ENCODE data around the gene PDS5B.

Gene PDS5B

GRCh38 chr13:32781906-32782305 is 195.7 kb downstream of the PDS5B start:
- FAIRE-seq, result no peak
- no peak for DNase-seq (ENCODE audit: insufficient read length, low spot score)
- TF ChIP-seq, protein P1, sequence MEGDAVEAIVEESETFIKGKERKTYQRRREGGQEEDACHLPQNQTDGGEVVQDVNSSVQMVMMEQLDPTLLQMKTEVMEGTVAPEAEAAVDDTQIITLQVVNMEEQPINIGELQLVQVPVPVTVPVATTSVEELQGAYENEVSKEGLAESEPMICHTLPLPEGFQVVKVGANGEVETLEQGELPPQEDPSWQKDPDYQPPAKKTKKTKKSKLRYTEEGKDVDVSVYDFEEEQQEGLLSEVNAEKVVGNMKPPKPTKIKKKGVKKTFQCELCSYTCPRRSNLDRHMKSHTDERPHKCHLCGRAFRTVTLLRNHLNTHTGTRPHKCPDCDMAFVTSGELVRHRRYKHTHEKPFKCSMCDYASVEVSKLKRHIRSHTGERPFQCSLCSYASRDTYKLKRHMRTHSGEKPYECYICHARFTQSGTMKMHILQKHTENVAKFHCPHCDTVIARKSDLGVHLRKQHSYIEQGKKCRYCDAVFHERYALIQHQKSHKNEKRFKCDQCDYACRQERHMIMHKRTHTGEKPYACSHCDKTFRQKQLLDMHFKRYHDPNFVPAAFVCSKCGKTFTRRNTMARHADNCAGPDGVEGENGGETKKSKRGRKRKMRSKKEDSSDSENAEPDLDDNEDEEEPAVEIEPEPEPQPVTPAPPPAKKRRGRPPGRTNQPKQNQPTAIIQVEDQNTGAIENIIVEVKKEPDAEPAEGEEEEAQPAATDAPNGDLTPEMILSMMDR (IDR thresholded peaks at IDR 0.05; ENCODE audit: insufficient read depth, missing control alignments), result no peak

- no peak for FAIRE-seq
- TF ChIP-seq, protein P1 (IDR thresholded peaks at IDR 0.05; ENCODE audit: insufficient read depth, missing control alignments), result no peak
- DNase-seq (ENCODE audit: insufficient read length, low spot score), result no peak
Measured at GRCh38 chr13:32783067-32783466, 196.8 kb downstream of the PDS5B start.

GRCh38 chr13:32790731-32791130 is 204.5 kb downstream of the PDS5B start:
- TF ChIP-seq, protein P1 (IDR thresholded peaks at IDR 0.05; ENCODE audit: insufficient read depth, missing control alignments), result no peak
- FAIRE-seq (no peak), DNase-seq (ENCODE audit: insufficient read length, low spot score) (no peak)

GRCh38 chr13:32791545-32792172 is 205.4 kb downstream of the PDS5B start:
- no peak for FAIRE-seq

DNA sequence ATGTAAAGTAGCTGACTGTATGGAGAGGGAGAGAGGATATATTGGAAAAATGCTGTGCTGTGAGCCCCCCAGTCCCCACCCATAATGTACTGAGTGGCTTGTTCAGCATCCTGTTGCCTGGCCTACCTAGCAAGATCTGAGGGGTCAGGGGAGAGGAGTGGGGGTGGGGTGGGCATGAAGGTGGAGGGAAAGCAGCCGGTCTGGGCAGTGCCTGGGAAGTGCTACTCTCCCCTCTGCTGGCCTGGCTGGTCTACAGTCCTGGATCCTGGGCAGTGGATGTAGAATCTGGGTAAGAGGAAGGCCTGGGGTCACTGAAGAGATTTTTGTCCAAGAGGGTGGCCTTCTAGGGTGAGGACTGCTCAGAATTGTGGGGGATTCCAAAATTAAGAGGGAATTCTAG is 210.5 kb downstream of the PDS5B start:
- DNase-seq (ENCODE audit: insufficient read length, low spot score) (no peak), FAIRE-seq (no peak)
- TF ChIP-seq, protein P1 (IDR thresholded peaks at IDR 0.05; ENCODE audit: insufficient read depth, missing control alignments), result no peak

More at GRCh38 chr13:32791545-32792172, 205.4 kb downstream of the PDS5B start:
- TF ChIP-seq, protein P1 (IDR thresholded peaks at IDR 0.05; ENCODE audit: insufficient read depth, missing control alignments), result no peak
- no peak for DNase-seq (ENCODE audit: insufficient read length, low spot score)

DNA sequence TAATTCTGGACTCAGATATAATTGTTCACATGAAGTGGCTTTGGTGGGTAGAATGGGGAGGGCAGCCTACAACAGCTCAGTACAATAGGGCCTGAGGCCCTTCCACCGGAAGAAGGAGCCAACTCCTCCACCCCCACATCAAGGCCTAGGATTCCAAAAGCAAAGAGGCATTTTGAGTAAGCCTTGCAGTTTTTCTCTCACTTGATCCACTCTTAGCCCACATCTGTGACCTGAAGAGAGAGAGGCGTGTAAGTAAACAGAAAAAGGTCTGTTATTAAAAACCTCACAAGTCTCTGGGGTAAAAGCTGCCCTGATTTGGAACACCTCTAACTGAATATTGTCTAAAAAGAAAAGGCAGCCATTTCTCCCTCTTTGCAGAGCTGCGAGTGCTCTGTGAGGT is 215.9 kb downstream of the PDS5B start:
- no peak for DNase-seq (ENCODE audit: insufficient read length, low spot score)
- no peak for FAIRE-seq
- TF ChIP-seq, protein P1 (IDR thresholded peaks at IDR 0.05; ENCODE audit: insufficient read depth, missing control alignments), result no peak

DNA sequence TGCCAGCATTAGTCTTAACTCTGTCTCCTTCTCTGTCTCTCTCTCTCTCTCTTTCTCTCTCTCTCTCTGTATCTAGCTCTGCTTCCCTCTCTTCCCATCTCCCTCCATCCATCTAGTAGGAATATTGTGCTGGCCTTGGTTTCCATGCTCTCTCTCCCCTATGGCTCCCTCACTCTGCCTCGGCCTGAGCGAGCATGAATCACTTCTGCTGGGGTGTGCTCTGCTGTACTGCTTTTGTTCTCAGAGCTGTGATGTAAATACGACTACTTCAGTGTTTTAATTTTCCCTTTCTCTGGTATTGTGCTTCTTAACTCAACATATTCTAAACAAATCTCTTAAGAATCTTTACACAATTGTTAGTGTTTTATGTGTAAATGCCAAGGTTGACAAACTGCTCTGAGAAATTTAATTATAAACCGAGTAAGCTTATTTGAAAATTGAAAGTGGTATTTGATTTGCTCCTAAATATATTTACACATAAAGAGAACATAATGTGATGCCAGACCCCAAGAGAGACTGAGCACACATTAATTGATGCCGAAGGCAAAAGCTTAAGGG is 218.5 kb downstream of the PDS5B start:
- TF ChIP-seq, protein P1 (IDR thresholded peaks at IDR 0.05; ENCODE audit: insufficient read depth, missing control alignments), result no peak

More for the DNA sequence above, 218.5 kb downstream of the PDS5B start:
- FAIRE-seq (no peak), DNase-seq (ENCODE audit: insufficient read length, low spot score) (no peak)
